ENCODE measurements around the gene TM4SF18. TPM values are rescaled to one million over a fixed set of nuclear protein-coding genes. Genes with fewer than 3 reads are reported as not detected.

The TM4SF18 gene
- total and polyA plus RNA-seq, 2 experiments from 2014 or later: 1.6 to 2.0 TPM

GRCh38 chr3:149280671-149281349 lies 52.6 kb downstream of the TM4SF18 start:
- H3K4me1 Mint-ChIP-seq: no peaks in the 10 kb centered on the region; the same call in 2 of the 3 replicates
- Histone ChIP-seq H2AFZ (peak overlapping the region; percentile 75), H3K27ac (ENCODE audit: low read depth) (no peak overlapping the region), H3K4me2 (no peak overlapping the region), H3K4me1 (ENCODE audit: insufficient read depth) (no peaks in the 10 kb centered on the region; the same call in none of the 2 replicates), H3K27me3 (ENCODE audit: insufficient read depth) (no peaks in the 10 kb centered on the region), H3F3A (replicated peaks; ENCODE audit: low read depth) (no peaks in the 10 kb centered on the region), H3K79me2 (replicated peaks; ENCODE audit: insufficient read depth) (no peaks in the 10 kb centered on the region), H3K4me3 (no peak overlapping the region), H3K36me3 (ENCODE audit: insufficient read depth) (no peaks in the 10 kb centered on the region; the same call in 1 of the 2 replicates), H4K20me1 (replicated peaks; ENCODE audit: insufficient read depth) (no peaks in the 10 kb centered on the region), H3K9me2 (ENCODE audit: insufficient read depth) (no peaks in the 10 kb centered on the region)
- no peak overlapping the region for H3K27ac Mint-ChIP-seq
- H3K4me3 Mint-ChIP-seq: no peak overlapping the region
- no peaks in the 10 kb centered on the region for H3K27me3 Mint-ChIP-seq (ENCODE audit: insufficient read depth, low read depth, poor library complexity)
- H3K9me3 Mint-ChIP-seq: peaks cover 8% of the 10 kb centered on the region; the same call in 2 of the 3 replicates
- DNase-seq (ENCODE audit: low spot score) (no peak), ATAC-seq (no peak)
- peaks cover 3% of the 10 kb centered on the region; the same call in 1 of the 3 replicates for H3K36me3 Mint-ChIP-seq (ENCODE audit: low read depth)
- TF ChIP-seq NANOG (IDR thresholded peaks at IDR 0.05; ENCODE audit: borderline replicate concordance) (no peak), CREB1 (CRISPR knock-in tag; IDR thresholded peaks at IDR 0.05; ENCODE audit: low read depth) (no peak), POLR2AphosphoS5 (IDR thresholded peaks at IDR 0.05; ENCODE audit: low read depth) (no peak), REST (IDR thresholded peaks at IDR 0.05; ENCODE audit: unreplicated experiment) (no peak), ETS1 (IDR thresholded peaks at IDR 0.05) (no peak), EZH2 (IDR thresholded peaks at IDR 0.05; ENCODE audit: low read depth, unreplicated experiment) (no peak), CTCF (conservative IDR thresholded peaks at IDR 0.05; ENCODE audit: low read depth in 2 of 2) (no peak), ZNF114 (CRISPR knock-in tag; IDR thresholded peaks at IDR 0.05) (no peak), JUNB (IDR thresholded peaks at IDR 0.05; ENCODE audit: unreplicated experiment) (no peak), STAT1 (IDR thresholded peaks at IDR 0.05; ENCODE audit: unreplicated experiment) (no peak), ZNF462 (CRISPR knock-in tag; IDR thresholded peaks at IDR 0.05) (no peak), ZNF331 (CRISPR knock-in tag; IDR thresholded peaks at IDR 0.05; ENCODE audit: low read depth) (no peak), EZH2phosphoT487 (IDR thresholded peaks at IDR 0.05; ENCODE audit: unreplicated experiment) (no peak)
